Osteocyte (in vitro differentiated cells): ENCODE measurements around the gene RNGTT. TPM values are rescaled to one million over a fixed set of nuclear protein-coding genes. Genes with fewer than 3 reads are reported as not detected.
A peak's percentile ranks its signal among the peaks of the same experiment; 100 is the strongest.

Source experiments
- DNase-seq: peaks from one replicate; pipeline ENCODE4 v3.0.0; 2021; ENCODE audit warnings: mixed read lengths; ENCODE audit not compliant: unreplicated experiment; ENCODE audit errors: extremely low spot score
- H3K27ac Mint-ChIP-seq: one replicate; pipeline ENCODE4 v1.8.0; 2021; ENCODE audit warnings: mild to moderate bottlenecking, mixed read lengths; ENCODE audit not compliant: unreplicated experiment
- H3K27me3 Mint-ChIP-seq: one replicate; pipeline ENCODE4 v1.8.0; 2021; ENCODE audit warnings: mixed read lengths; ENCODE audit not compliant: unreplicated experiment
- H3K36me3 Mint-ChIP-seq: one replicate; pipeline ENCODE4 v1.8.0; 2021; ENCODE audit warnings: mixed read lengths; ENCODE audit not compliant: unreplicated experiment
- H3K4me1 Mint-ChIP-seq: one replicate; pipeline ENCODE4 v1.8.0; 2021; ENCODE audit warnings: mixed read lengths; ENCODE audit not compliant: unreplicated experiment
- H3K4me3 Mint-ChIP-seq: one replicate; pipeline ENCODE4 v1.8.0; 2021; ENCODE audit warnings: mild to moderate bottlenecking, moderate library complexity, mixed read lengths; ENCODE audit not compliant: unreplicated experiment
- H3K9me3 Mint-ChIP-seq: one replicate; pipeline ENCODE4 v1.8.0; 2021; ENCODE audit warnings: mixed read lengths; ENCODE audit not compliant: unreplicated experiment
- total RNA-seq: library from RNA; stranded (reverse); gene quantifications from 2 replicates; pipeline ENCODE4 v1.2.1, GENCODE V29; 2021
- TF ChIP-seq, protein P1 (sequence below): fragments of 200-600 bp; sonication (generic); IDR thresholded peaks from 2 replicates; pipeline ENCODE4 v1.5.0; 2021; ENCODE audit warnings: antibody characterized with exemption, mild to moderate bottlenecking, moderate library complexity

RNGTT gene
- total RNA-seq, 1 donor from 2014 or later = 12.7 TPM

DNA sequence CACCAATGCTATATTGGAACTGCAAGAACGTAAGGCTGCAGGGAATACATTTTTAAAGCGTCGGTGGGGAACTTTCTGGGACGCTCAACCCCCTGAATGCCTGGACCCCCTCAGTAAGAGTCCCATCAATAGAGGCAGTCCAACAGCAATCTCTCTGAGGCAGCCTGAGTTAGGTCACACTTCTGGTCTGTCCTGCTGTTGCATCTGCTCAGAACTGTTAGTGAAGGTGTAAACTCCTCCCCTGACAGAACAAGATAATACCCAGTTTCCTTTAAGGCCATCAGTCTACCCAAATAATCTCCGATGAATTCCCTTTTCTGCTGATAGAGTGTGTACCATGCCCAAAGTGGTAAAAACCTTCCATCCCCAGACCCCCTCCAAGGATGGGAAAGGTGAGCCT is 1.1 kb upstream of the RNGTT start:
- H3K27ac Mint-ChIP-seq = no peak overlapping the region

DNA sequence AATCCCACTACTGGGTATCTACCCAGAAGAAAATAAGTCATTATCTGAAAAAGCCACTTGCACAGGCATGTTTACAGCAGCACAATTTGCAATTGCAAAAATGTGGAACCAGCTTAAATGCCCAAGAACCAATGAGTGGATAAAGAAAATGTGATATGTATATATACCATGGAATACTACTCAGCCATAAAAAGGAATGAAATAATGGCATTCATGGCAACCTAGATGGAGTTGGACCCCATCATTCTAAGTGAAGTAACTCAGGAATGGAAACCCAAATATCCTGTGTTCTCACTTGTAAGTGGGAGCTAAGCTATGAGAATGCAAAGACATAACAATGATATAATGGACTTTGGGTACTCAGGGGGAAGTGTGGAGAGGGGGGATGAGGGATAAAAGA is 4.6 kb downstream of the RNGTT start:
- Mint-ChIP-seq H3K4me3 (no peak overlapping the region), H3K4me1 (peaks cover 11% of the 10 kb centered on the region), H3K9me3 (peaks cover 5% of the 10 kb centered on the region), H3K27me3 (no peaks in the 10 kb centered on the region), H3K27ac (no peak overlapping the region), H3K36me3 (peaks cover 5% of the 10 kb centered on the region)
- TF ChIP-seq, protein P1, sequence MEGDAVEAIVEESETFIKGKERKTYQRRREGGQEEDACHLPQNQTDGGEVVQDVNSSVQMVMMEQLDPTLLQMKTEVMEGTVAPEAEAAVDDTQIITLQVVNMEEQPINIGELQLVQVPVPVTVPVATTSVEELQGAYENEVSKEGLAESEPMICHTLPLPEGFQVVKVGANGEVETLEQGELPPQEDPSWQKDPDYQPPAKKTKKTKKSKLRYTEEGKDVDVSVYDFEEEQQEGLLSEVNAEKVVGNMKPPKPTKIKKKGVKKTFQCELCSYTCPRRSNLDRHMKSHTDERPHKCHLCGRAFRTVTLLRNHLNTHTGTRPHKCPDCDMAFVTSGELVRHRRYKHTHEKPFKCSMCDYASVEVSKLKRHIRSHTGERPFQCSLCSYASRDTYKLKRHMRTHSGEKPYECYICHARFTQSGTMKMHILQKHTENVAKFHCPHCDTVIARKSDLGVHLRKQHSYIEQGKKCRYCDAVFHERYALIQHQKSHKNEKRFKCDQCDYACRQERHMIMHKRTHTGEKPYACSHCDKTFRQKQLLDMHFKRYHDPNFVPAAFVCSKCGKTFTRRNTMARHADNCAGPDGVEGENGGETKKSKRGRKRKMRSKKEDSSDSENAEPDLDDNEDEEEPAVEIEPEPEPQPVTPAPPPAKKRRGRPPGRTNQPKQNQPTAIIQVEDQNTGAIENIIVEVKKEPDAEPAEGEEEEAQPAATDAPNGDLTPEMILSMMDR = no peak
- no peak for DNase-seq

More for the DNA sequence above, 1.1 kb upstream of the RNGTT start:
- no peak for DNase-seq
- Mint-ChIP-seq H3K9me3 (no peaks in the 10 kb centered on the region), H3K4me1 (peaks cover 21% of the 10 kb centered on the region), H3K4me3 (peak overlapping the region; percentile 95), H3K27me3 (no peaks in the 10 kb centered on the region), H3K36me3 (no peaks in the 10 kb centered on the region)
- TF ChIP-seq, protein P1 = no peak

DNA sequence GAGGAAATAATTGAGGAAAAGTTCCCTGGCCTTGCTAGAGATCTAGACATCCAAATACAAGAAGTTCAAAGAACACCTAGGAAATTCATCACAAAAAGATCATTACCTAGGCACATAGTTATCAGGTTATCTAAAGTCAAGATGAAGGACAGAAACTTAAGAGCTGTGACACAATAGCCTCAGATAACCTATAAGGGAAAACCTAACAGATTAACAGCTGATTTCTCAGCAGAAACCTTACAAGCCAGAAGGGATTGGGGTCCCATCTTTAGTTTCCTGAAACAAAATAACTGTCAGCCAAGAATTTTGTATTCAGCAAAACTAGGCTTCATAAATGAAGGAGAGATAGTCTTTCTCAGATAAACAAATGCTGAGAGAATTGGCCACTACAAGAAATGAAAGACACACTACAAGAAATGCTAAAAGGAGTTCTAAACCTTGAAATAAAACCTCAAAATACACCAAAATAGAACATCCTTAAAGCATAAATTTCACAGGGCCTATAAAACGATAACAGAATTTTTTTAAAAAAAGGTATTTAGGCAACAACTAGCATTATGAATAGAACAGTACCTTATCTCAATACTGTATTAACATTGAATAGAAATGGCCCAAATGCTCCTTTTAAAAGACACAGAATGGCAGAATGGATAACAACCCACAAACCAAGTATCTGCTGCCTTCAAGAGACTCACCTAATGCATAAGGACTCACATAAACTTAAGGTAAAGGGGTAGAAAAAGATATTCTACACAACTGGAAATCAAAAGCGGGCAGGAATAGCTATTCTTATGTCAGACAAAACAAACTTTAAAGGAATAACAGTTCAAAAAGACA is 9.7 kb downstream of the RNGTT start:
- Mint-ChIP-seq H3K27ac (no peak overlapping the region), H3K27me3 (no peaks in the 10 kb centered on the region), H3K4me1 (peaks cover 5% of the 10 kb centered on the region), H3K4me3 (no peak overlapping the region), H3K9me3 (peaks cover 15% of the 10 kb centered on the region), H3K36me3 (peaks cover 12% of the 10 kb centered on the region)
- DNase-seq = no peak
- TF ChIP-seq, protein P1 = no peak

DNA sequence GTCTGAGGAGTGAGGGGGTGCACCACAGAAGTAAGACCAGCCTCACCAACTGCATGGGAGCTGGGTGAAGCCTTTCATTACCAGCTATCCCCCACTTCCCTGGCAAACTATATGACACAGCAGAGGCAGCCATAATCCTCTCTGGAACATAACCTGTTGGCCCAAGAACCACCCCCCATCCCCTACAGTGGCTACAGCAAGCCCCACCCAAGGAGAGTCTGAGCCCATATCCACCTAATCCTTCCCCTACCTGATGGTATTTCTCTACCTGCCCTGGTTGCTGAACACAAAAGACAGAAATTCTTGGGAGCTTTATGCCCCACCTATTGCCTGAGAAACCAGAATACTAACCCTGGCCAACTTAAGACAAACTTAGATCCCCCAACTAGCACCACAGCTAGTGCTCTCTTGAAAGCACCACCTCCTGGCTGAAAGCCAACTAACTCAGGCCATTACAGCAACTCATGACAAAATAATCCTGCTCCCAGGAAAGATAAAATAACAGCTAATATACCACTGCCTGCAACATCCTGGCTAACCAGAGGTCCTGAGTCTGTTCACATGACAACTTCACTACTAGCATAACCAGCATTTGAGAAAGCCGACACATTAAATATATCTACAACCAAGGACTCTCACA is 11.2 kb downstream of the RNGTT start:
- H3K4me3 Mint-ChIP-seq = no peak overlapping the region
- no peaks in the 10 kb centered on the region for H3K27me3 Mint-ChIP-seq
- peaks cover 12% of the 10 kb centered on the region for H3K36me3 Mint-ChIP-seq
- peaks cover 5% of the 10 kb centered on the region for H3K4me1 Mint-ChIP-seq
- peaks cover 15% of the 10 kb centered on the region for H3K9me3 Mint-ChIP-seq
- DNase-seq = no peak
- H3K27ac Mint-ChIP-seq = peak overlapping the region; percentile 12
- TF ChIP-seq, protein P1 = no peak

DNA sequence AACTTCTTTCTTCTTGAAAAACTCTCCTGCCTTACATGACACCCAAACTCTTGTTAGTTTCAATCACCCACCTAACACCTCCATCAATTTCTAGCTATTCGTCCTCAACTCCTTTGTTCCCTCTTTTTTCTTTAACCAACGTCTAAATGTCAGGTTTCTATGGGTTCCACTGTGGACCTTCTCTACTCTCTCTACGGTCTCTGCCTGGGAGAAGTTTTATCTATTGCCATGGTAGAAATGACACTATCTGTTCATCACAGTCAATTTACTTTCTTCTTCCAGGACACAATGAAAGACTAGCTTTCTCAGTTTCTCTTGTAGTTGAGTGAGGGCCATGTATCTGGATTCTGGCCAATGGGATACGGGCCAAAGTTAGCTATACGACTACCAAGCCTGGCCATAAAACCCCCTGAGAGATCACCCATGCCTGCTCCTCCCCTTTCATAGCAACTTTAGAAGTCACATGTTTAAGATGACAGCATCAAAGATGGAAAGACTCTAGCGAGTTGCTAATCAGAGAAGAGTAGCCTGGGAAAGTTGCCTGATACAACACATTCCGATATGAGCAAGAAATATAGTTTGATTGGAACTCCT is 17.9 kb downstream of the RNGTT start:
- Mint-ChIP-seq H3K4me1 (no peaks in the 10 kb centered on the region), H3K27ac (no peak overlapping the region), H3K9me3 (no peaks in the 10 kb centered on the region), H3K27me3 (no peaks in the 10 kb centered on the region), H3K4me3 (no peak overlapping the region), H3K36me3 (no peaks in the 10 kb centered on the region)
- DNase-seq = no peak
- TF ChIP-seq, protein P1 = no peak
